Dermis lymphatic vessel endothelial cell (primary cell): ENCODE data around the gene TBRG4. TPM values are rescaled to one million over a fixed set of nuclear protein-coding genes. Genes with fewer than 3 reads are reported as not detected.

Source experiments
- total RNA-seq: library from RNA; depleted of rRNA; stranded (reverse); fragments of >200 nt; gene quantifications from 2 replicates; pipeline ENCODE4 v1.2.1, GENCODE V29; 2014

TBRG4 gene
- 42.4 and 49.8 TPM in 2 replicates for total RNA-seq

GRCh38 chr7:45111298-45112223 lies at the start of gene TBRG4:
Gene TBRG4 (minus strand): TSS chr7:45111697. CDS start chr7:45109237, 2,460 bp downstream.

GRCh38 chr7:45157653-45158401 lies 46.3 kb upstream of the TBRG4 start, which contains the start of gene RAMP3:
Gene RAMP3 (plus strand): TSS chr7:45157791. CDS start chr7:45157829, 38 bp downstream.

GRCh38 chr7:45088821-45089340 lies 22.6 kb downstream of the TBRG4 start, which contains the start of gene NACAD:
Gene NACAD (minus strand): TSS chr7:45088969. CDS start chr7:45088894, 75 bp downstream.

Other genes starting within 250 kb of the TBRG4 start
- 21.6 and 23.5 TPM in 2 replicates for gene PURB, start 226.2 kb downstream of the TBRG4 start, total RNA-seq
- under 0.01 and 0.17 TPM in 2 replicates for gene MYO1G, start 132.7 kb downstream of the TBRG4 start, total RNA-seq
- gene CCM2, start 111.5 kb downstream of the TBRG4 start, total RNA-seq = 43.4 and 47.0 TPM in 2 replicates
- gene NACAD, start 22.7 kb downstream of the TBRG4 start, total RNA-seq = 0.34 and 0.43 TPM in 2 replicates
- 136 and 467 TPM in 2 replicates for gene RAMP3, start 46.1 kb upstream of the TBRG4 start, total RNA-seq